Raji (cell line): ENCODE measurements around the gene MSRB3.

Experiments
- POLR2A ChIP-seq: IDR thresholded peaks from 2 replicates; pipeline ENCODE4 v1.6.1; 2011; ENCODE audit warnings: low read depth, low read length, control low read depth; ENCODE audit not compliant: insufficient read depth

The MSRB3 gene

DNA sequence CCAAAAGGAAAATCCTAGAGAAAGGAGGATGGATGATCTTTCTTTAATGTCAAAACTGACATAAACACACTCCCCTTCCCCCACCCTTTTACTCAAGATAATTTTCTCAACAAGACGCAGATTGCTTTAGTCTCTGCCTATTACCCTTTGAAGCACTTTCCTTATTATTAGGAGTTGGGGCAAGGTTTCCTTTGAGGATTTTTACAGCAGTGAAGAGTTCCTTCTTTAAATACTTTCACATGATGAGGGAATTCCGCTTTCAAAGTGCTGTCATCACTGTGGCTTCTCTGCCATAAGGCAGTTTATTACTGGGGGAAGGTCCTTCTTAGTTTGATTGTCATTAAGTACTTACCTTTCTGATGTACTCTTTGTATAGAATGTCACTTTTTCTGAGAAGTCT, 172.1 kb downstream of the MSRB3 start:
- TF ChIP-seq POLR2A = no peak

DNA sequence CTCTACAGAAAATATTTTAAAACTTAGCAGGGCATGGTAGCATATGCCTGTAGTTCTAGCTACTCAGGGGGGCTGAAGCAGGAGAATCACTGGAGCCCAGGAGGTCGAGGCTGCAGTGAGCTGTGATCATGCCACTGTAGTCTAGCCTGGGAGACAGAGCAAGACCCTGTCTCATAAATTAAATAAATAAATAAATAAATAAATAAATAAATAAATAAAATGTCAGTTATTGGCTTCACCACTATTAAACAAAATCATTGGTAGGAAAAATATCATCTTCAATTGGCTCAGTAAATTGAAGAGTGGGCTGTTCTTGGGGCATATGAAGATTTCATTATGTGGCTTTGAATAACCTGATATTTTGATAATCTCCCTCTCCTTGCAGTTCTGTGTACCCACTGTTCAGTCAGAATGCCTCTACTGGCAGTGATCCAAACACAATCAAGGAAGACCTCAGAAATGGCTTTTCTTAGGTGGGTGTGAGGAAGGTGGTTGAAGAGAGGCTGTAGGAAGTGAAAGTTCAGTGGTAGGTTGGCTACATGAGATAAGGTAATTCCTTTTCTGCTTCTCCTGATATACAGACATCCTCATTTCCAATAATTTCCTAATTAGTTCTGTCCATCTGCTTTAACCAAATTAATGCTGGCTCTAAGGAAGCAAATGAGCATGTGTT, 175.8 kb downstream of the MSRB3 start:
- no peak for TF ChIP-seq POLR2A

DNA sequence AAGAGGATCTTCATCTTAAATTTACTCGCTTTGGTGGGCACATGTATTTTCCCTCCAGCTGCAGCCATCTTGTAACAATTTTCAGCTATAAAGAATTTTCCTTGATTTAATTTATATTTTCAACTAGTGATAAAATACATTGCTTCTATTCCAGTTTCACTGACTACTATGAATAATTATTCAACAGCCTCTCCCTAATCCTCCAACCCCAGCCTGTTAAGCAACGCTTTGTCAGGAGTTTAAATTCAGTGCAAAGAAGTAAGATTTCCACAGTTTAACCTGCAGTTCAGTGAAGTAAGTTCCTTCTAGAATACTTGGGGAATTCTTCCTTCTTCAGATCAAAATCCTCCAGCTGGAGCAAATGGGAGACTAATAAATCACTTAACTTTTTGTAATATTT, 180.2 kb downstream of the MSRB3 start:
- no peak for TF ChIP-seq POLR2A

DNA sequence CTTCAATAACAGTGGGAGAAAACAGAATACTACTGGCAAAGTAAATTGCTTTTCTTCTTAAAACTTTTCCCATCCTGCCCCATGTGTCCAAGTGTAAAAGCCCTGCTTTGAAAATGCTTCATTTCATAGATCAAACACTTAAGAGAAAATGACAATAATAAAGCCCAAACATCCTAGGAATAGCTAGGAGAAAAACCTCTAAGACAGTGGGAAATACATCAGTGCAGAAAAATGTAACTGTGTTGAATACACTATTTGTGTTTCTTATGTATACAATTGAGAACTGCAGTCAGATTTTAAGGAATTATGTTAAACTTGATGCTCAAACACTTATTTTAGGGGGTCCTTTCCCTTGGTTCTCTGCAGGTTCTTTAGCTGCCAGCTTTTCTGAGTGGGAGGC, 181.1 kb downstream of the MSRB3 start:
- TF ChIP-seq POLR2A = no peak

DNA sequence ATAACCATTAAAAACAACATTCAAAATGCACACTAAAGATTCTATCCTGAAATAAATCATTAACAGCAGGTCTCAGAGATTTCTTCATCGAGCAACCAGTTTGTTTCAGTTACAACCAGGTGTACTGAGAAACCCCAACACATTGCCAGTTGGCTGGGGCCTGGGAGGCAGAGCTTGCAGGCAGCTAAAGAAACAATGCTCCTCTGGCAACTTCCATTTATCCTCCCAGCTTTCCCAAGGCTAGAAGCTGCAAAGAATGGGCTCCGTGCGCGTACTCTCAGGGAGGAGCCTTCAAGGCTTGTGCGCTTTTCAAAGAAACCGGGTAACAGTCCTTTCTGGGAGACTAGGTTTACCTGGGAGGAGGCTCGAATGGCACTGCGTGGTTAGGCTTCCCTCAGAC, 181.6 kb downstream of the MSRB3 start:
- no peak for TF ChIP-seq POLR2A

DNA sequence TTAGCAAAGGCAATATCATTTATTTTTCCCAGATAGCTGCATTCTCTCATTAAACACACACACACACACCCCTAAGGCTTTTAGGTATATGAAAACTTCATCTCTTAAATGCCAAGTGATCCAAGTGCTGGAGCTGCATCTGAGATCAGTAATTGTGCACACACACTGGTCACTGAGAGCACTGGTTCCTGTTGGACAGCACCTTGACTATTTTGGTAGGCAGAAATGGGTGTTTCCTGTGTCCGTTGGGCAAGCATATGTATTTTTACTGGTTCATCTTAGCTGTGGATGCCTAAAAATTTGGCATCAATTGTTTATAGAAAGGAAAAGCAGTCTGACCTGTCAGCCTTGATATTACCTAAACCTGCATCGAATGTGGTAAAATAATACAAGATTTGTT, 182.5 kb downstream of the MSRB3 start:
- TF ChIP-seq POLR2A = no peak

- TF ChIP-seq POLR2A = no peak
These were observed 184.0 kb downstream of the MSRB3 start for GRCh38 chr12:65462484-65462883.

DNA sequence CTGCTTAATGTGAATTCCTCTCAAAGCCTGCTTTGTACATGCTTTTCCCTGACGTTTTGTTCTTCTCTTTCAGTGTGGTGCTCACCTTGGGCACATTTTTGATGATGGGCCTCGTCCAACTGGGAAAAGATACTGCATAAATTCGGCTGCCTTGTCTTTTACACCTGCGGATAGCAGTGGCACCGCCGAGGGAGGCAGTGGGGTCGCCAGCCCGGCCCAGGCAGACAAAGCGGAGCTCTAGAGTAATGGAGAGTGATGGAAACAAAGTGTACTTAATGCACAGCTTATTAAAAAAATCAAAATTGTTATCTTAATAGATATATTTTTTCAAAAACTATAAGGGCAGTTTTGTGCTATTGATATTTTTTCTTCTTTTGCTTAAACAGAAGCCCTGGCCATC, 184.6 kb downstream of the MSRB3 start:
- TF ChIP-seq POLR2A = no peak

- no peak for TF ChIP-seq POLR2A
These were observed 185.1 kb downstream of the MSRB3 start for GRCh38 chr12:65463611-65464010.

DNA sequence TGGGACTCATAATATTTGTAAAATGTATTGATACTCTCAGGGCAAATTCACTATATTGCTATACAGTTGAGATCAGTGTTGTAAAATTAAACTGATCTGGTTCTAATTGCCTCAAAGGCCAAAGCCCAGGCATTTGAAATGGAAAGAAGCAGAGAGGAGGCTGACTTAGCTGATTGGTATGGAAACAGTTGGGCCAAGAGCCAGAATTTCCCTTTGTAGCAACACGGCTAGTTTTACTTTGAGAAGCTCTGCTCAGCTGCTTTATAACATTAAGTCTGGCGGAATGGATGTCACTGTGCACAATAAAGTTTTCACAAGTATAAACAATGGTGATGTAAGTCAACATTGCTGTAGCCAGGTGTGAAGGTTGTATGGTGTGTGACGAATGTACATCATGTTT, 186.4 kb downstream of the MSRB3 start:
- TF ChIP-seq POLR2A = no peak

- TF ChIP-seq POLR2A = no peak
These were observed 187.5 kb downstream of the MSRB3 start for GRCh38 chr12:65465766-65466547.

GRCh38 chr12:65466911-65467310, 188.4 kb downstream of the MSRB3 start:
- TF ChIP-seq POLR2A = no peak

GRCh38 chr12:65470256-65470655, 191.8 kb downstream of the MSRB3 start:
- no peak for TF ChIP-seq POLR2A

GRCh38 chr12:65472079-65472478, 193.6 kb downstream of the MSRB3 start:
- TF ChIP-seq POLR2A = no peak

GRCh38 chr12:65474831-65475230, 196.3 kb downstream of the MSRB3 start:
- TF ChIP-seq POLR2A = no peak

- no peak for TF ChIP-seq POLR2A
These were observed 199.2 kb downstream of the MSRB3 start for GRCh38 chr12:65477721-65478120.

DNA sequence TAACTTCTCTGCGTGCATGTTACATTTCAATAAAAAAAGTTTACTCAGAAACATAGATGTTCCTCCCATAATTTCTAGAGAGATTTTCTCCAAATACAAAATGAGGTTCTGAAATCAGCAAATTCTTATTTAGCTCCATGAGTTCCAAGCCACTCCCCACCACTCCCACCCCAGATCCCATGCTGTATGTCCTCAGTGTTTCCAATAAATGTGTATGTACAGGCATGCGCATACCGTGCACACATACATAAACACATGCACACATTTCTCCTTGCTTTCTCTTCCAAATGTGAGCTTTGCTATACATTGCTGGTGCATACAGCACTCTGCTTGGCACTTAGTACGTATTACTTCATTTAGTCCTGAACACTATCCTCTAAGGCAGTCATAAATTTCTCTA, 209.7 kb downstream of the MSRB3 start:
- no peak for TF ChIP-seq POLR2A
